ENCODE results near the gene RNF10.
A peak's percentile ranks its signal among the peaks of the same experiment; 100 is the strongest.

The RNF10 gene

GRCh38 chr12:120563495-120563894 is 29.3 kb downstream of the RNF10 start:
- DNase-seq (ENCODE audit: low read depth): no peak
- H3K4me3 ChIP-seq (ENCODE audit: low read depth, low read length): no peak overlapping the region

GRCh38 chr12:120571299-120571698 is 37.1 kb downstream of the RNF10 start:
- no peak for DNase-seq (ENCODE audit: low read depth)
- no peak overlapping the region for H3K4me3 ChIP-seq (ENCODE audit: low read depth, low read length)

DNA sequence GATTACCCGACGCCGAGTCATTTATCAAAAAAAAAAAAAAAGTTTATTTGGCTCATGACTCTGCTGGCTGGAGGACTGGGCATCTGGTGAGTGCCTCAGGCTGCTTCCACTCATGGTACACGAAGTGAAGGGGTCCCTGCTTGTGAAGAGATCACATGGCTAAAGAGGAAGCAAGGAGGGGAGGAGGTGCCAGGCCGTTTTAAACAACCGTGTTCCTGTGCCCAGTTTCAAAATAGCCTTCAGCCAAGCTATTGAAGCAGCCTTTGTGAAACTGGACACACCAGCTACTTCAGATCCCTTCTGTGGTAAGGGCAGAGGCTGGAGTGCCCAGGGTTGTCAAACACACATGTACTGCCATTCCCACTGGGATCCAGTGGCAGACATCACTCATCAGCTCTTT is 39.4 kb downstream of the RNF10 start:
- no peak for DNase-seq (ENCODE audit: low read depth)
- no peak overlapping the region for H3K4me3 ChIP-seq (ENCODE audit: low read depth, low read length)

DNA sequence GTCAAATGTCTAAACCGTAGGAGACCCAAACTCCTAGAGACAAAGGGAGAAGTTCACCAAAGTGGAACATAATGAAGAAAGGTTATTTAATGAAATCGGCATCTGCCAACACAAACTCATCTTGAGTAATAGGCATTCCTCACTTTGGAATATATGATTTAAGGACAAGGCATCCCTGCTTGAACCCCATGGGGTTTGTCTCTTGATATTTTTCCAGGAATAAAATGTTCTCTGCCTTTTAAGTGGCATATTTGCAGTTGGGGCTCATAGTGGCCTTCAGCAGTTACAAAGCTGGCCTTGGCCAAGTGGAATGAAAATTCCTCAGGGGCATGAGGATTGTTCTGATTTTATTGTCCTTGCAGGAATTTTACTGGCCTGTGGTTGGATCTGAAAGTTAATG is 40.0 kb downstream of the RNF10 start:
- no peak for DNase-seq (ENCODE audit: low read depth)

DNA sequence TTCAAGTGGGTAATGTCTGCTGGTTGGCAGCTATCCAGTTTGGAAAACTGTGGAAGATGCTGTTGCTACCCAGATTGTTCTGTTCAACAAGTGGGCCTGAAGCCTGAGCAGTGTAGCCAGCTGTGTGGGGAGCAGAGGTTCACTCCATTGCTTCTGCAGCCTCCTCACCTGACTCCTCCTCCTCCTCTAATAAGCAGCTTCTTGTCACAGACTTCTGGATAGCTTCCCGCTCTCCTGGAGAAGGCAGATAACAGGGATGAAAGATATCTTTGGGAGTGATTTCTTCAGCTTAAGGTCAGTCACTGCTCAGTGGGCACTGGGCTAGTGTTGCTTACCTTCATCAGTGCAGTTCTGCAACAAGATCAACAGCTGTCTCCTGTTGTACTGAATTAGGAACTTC is 45.0 kb downstream of the RNF10 start:
- no peak for DNase-seq (ENCODE audit: low read depth)
- no peak overlapping the region for H3K4me3 ChIP-seq (ENCODE audit: low read depth, low read length)

More for the DNA sequence above, 40.0 kb downstream of the RNF10 start:
- H3K4me3 ChIP-seq (ENCODE audit: low read depth, low read length): no peak overlapping the region

- H3K4me3 ChIP-seq (ENCODE audit: low read depth, low read length): peak within 1 kb of the TSS; percentile 95
- peak; percentile 90 for DNase-seq (ENCODE audit: low read depth)
Measured at GRCh38 chr12:120580787-120581723, 46.9 kb downstream of the RNF10 start, which contains the start of gene POP5. TSS of gene POP5 (minus strand) at chr12:120581402. CDS start at chr12:120581362, 40 bp downstream.

GRCh38 chr12:120581998-120582397 is 47.8 kb downstream of the RNF10 start:
- no peak for DNase-seq (ENCODE audit: low read depth)

GRCh38 chr12:120583478-120584030 is 49.4 kb downstream of the RNF10 start:
- DNase-seq (ENCODE audit: low read depth): no peak
- no peak overlapping the region for H3K4me3 ChIP-seq (ENCODE audit: low read depth, low read length)

More at GRCh38 chr12:120581998-120582397, 47.8 kb downstream of the RNF10 start:
- H3K4me3 ChIP-seq (ENCODE audit: low read depth, low read length): peak overlapping the region; percentile 95

GRCh38 chr12:120584343-120585149 is 50.4 kb downstream of the RNF10 start:
- peak overlapping the region; percentile 43 for H3K4me3 ChIP-seq (ENCODE audit: low read depth, low read length)
- DNase-seq (ENCODE audit: low read depth): no peak

DNA sequence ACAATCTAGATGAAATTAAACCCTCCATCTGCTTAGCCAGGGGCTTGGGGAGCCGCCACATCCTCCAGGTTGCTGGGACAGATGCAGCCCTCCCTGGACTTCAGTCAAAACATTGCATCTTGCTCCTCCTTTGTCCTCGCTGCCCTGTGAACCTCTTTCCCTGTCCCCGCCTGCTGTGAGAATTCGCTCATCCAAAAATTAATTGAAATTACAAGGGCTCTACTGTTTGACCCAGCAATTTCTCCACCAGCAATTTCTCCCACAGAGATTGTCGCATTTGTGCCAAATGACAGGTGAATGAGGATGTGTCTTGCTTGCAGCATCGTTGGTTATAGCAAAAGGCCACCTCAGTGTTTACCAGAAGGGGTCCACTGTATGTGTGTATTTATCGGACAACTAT is 52.0 kb downstream of the RNF10 start:
- H3K4me3 ChIP-seq (ENCODE audit: low read depth, low read length): no peak overlapping the region
- no peak for DNase-seq (ENCODE audit: low read depth)

- DNase-seq (ENCODE audit: low read depth): no peak
- H3K4me3 ChIP-seq (ENCODE audit: low read depth, low read length): no peak overlapping the region
Measured at GRCh38 chr12:120586860-120587259, 52.7 kb downstream of the RNF10 start.

DNA sequence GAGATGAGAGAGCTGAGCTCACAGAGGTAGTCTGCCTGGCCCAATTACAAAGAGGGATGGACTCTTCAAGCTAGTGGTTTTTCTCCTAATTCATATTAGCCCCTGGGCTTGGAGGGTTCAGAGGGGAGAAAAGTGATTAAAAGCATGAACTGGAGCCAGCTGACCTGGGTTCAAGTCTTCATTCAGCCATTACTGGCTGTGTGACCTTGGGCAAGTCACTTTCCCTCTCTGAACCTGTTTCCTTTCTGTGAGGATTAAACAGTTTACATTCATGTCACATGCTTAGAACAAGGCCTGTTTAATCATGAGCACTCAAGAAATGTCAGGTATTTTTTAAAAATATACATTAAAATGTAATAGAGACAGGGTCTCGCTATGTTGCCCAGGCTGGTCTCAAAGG is 54.2 kb downstream of the RNF10 start:
- no peak for DNase-seq (ENCODE audit: low read depth)
- H3K4me3 ChIP-seq (ENCODE audit: low read depth, low read length): no peak overlapping the region

GRCh38 chr12:120588948-120589930 is 55.1 kb downstream of the RNF10 start:
- no peak overlapping the region for H3K4me3 ChIP-seq (ENCODE audit: low read depth, low read length)
- DNase-seq (ENCODE audit: low read depth): no peak

- DNase-seq (ENCODE audit: low read depth): no peak
- no peak overlapping the region for H3K4me3 ChIP-seq (ENCODE audit: low read depth, low read length)
Measured at GRCh38 chr12:120590741-120591407, 56.7 kb downstream of the RNF10 start.

- DNase-seq (ENCODE audit: low read depth): no peak
- H3K4me3 ChIP-seq (ENCODE audit: low read depth, low read length): no peak overlapping the region
Measured at GRCh38 chr12:120592121-120593049, 58.2 kb downstream of the RNF10 start.

DNA sequence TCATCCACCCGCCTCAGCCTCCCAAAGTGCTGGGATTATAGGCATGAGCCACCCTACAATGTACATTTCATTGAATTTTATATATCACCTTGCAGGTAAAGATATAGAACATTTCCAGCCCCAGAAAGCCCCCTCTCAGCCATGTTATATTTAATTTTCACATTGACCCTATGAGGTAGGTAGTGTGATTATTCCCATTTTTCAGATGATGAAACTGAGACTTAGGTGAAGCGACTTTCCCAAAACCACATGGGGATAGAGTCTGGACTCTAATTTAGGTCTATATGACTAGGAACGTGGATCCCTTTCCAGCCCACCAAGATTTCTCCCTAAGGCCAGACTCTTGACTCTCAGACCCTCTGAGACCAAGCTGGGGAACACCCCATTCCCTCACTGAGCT is 62.7 kb downstream of the RNF10 start:
- no peak for DNase-seq (ENCODE audit: low read depth)

GRCh38 chr12:120597861-120598260 is 63.7 kb downstream of the RNF10 start:
- no peak overlapping the region for H3K4me3 ChIP-seq (ENCODE audit: low read depth, low read length)
- no peak for DNase-seq (ENCODE audit: low read depth)

More for the DNA sequence above, 62.7 kb downstream of the RNF10 start:
- H3K4me3 ChIP-seq (ENCODE audit: low read depth, low read length): no peak overlapping the region
